ENCODE measurements around the gene POMC.

- peak; percentile 76 for TF ChIP-seq RAD21 (IDR thresholded peaks at IDR 0.05; ENCODE audit: low read depth)
- no peak for TF ChIP-seq EP300 (IDR thresholded peaks at IDR 0.05; ENCODE audit: borderline replicate concordance)
- no peak for TF ChIP-seq CEBPB (IDR thresholded peaks at IDR 0.05)
- no peak for TF ChIP-seq NFIC (IDR thresholded peaks at IDR 0.05)
- TF ChIP-seq YY1 (IDR thresholded peaks at IDR 0.05; ENCODE audit: low read depth): no peak
- no peak for TF ChIP-seq FOXM1 (IDR thresholded peaks at IDR 0.05; ENCODE audit: borderline replicate concordance, low read depth)
- TF ChIP-seq REST (IDR thresholded peaks at IDR 0.05; ENCODE audit: low read depth): no peak
- TF ChIP-seq TCF12 (IDR thresholded peaks at IDR 0.05; ENCODE audit: low read depth): no peak
- TF ChIP-seq, protein P1, sequence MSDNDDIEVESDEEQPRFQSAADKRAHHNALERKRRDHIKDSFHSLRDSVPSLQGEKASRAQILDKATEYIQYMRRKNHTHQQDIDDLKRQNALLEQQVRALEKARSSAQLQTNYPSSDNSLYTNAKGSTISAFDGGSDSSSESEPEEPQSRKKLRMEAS (IDR thresholded peaks at IDR 0.05): no peak
- no peak for TF ChIP-seq TAF1 (IDR thresholded peaks at IDR 0.05; ENCODE audit: low read depth)
- TF ChIP-seq, protein P2, sequence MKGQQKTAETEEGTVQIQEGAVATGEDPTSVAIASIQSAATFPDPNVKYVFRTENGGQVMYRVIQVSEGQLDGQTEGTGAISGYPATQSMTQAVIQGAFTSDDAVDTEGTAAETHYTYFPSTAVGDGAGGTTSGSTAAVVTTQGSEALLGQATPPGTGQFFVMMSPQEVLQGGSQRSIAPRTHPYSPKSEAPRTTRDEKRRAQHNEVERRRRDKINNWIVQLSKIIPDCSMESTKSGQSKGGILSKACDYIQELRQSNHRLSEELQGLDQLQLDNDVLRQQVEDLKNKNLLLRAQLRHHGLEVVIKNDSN (IDR thresholded peaks at IDR 0.05): no peak
- TF ChIP-seq ZBTB7A (IDR thresholded peaks at IDR 0.05; ENCODE audit: low read depth): no peak
Measured at GRCh38 chr2:25165992-25166875, 2.1 kb downstream of the POMC start.

All from Ishikawa (cell line).